Gastrocnemius medialis (tissue), 4 donors: ENCODE data around the gene GMPPA. TPM values are rescaled to one million over a fixed set of nuclear protein-coding genes. Genes with fewer than 3 reads are reported as not detected.

ENCODE experiments used
- ATAC-seq, 2 donors: fragments of 150-250 bp; one replicate each; pipeline ENCODE4 v1.9.1; 2016
- DNase-seq, 2 donors: peaks; one replicate each; pipeline ENCODE4 v3.0.0-alpha.2; 2019
- H3K27ac ChIP-seq, 4 donors: fragments of 200-600 bp; sonication (generic); 1 replicate in 1 of 4; 2 replicates in 3 of 4; pipeline ENCODE4 v1.5.1; 2016 to 2018; ENCODE audit warnings: mild to moderate bottlenecking in 2 of 4, moderate library complexity in 1 of 4
- H3K27me3 ChIP-seq, 3 donors: fragments of 200-600 bp; sonication (generic) in 2 of 3; 1 replicate in 1 of 3; 2 replicates in 2 of 3; pipeline versions ENCODE4 v1.5.1 to v1.6.0; 2016 to 2019; ENCODE audit warnings: mild to moderate bottlenecking in 1 of 3, moderate library complexity in 1 of 3
- H3K36me3 ChIP-seq, 2 donors: fragments of 200-600 bp; sonication (generic) in 1 of 2; one replicate each; pipeline ENCODE4 v1.5.1; 2017 to 2018
- H3K4me1 ChIP-seq, 2 donors: fragments of 200-600 bp; sonication (generic) in 1 of 2; one replicate each; pipeline ENCODE4 v1.5.1; 2016 to 2017; ENCODE audit warnings: mild to moderate bottlenecking in 2 of 2
- H3K4me3 ChIP-seq, 4 donors: fragments of 200-600 bp; sonication (generic) in 3 of 4; 1 replicate in 1 of 4; 2 replicates in 3 of 4; pipeline ENCODE4 v1.5.1; 2016 to 2019; ENCODE audit warnings: mild to moderate bottlenecking in 2 of 4
- H3K9me3 ChIP-seq, 3 donors: fragments of 200-600 bp; sonication (generic) in 2 of 3; 1 replicate in 1 of 3; 2 replicates in 2 of 3; pipeline ENCODE4 v1.5.1; 2016 to 2019
- CTCF ChIP-seq, 5 experiments: fragments of 450-650 bp in 3 of 5; fragments of 200-600 bp in 2 of 5; sonication (generic) in 2 of 5; IDR thresholded peaks in 4 of 5; conservative IDR thresholded peaks in 1 of 5; 1 replicate in 4 of 5; 2 replicates in 1 of 5; pipeline ENCODE4 v1.5.1; 2016 to 2019; ENCODE audit warnings: antibody characterized with exemption in 5 of 5, mild to moderate bottlenecking in 3 of 5, moderate library complexity in 3 of 5
- POLR2A ChIP-seq, 2 donors: fragments of 450-650 bp; IDR thresholded peaks; one replicate each; pipeline ENCODE4 v1.6.1; 2017; ENCODE audit warnings: antibody characterized with exemption in 2 of 2, mild to moderate bottlenecking in 2 of 2, moderate library complexity in 2 of 2
- in situ Hi-C, 4 donors: fragments of 200-750 bp; cut with MboI; loops; one replicate each; pipeline versions ENCODE4 v1.15.0 to v1.8.0; 2017; ENCODE audit warnings: low sequenced_read_pairs in 4 of 4
- intact Hi-C: fragments of 100-400 bp; cut with DNase I; formaldehyde crosslinking; loops from one replicate; pipeline ENCODE4 v1.15.1; 2023; ENCODE audit warnings: low total_unique reads
- total RNA-seq, 4 donors: library from RNA; depleted of rRNA; stranded (reverse); fragments of >200 nt; gene quantifications; one replicate each; pipeline versions ENCODE4 v1.1.0 to v1.2.3, GENCODE V29; 2016

GMPPA gene
- total RNA-seq, 4 donors from 2014 or later, result 18.0 to 25.8 (median 24.4) TPM

GRCh38 chr2:219493086-219493485 lies 5.6 kb upstream of the GMPPA start:
- intact Hi-C loops, result loop anchor here (10.0 kb wide), 1 partner anchor 328 kb away; the partner anchor contains the start of gene NHEJ1
- Histone ChIP-seq H3K36me3 (peaks cover 0 to 34% of the 10 kb centered on the region in 2 donors), H3K27me3 (no peaks in the 10 kb centered on the region), H3K27ac (peak overlapping the region in 1 of 4 donors; percentile 78), H3K4me3 (no peak overlapping the region), H3K9me3 (no peaks in the 10 kb centered on the region), H3K4me1 (peaks cover 24 to 27% of the 10 kb centered on the region in 2 donors)
- DNase-seq (no peak), ATAC-seq (no peak)
- in situ Hi-C loops, result loop anchor here in 1 of 4 donors (5.0 kb wide), 1 partner anchor 34 kb away; no protein-coding TSS in a partner anchor
- TF ChIP-seq POLR2A (IDR thresholded peaks at IDR 0.05) (no peak), CTCF (IDR thresholded peaks at IDR 0.05 in 4 of 5, conservative IDR thresholded peaks at IDR 0.05 in 1 of 5) (no peak)

- no peak for ATAC-seq
- H3K36me3 ChIP-seq, result peaks cover 0 to 18% of the 10 kb centered on the region in 2 donors
- DNase-seq, result no peak
- no peaks in the 10 kb centered on the region for H3K9me3 ChIP-seq
- peak overlapping the region; percentile 91 to 100 (median 96) for H3K27ac ChIP-seq
- intact Hi-C loops (loop anchor here (1.0 to 10.0 kb wide), 4 partner anchors 35 to 330 kb away; partner anchors contain the start of genes ANKZF1, ATG9A, NHEJ1 and STK11IP), in situ Hi-C loops (loop anchor here in 1 of 4 donors (5.0 kb wide), 1 partner anchor 32 kb away; no protein-coding TSS in a partner anchor)
- no peaks in the 10 kb centered on the region for H3K27me3 ChIP-seq
- peaks cover 35 to 39% of the 10 kb centered on the region in 2 donors for H3K4me1 ChIP-seq
- no peak overlapping the region for H3K4me3 ChIP-seq
- TF ChIP-seq POLR2A (IDR thresholded peaks at IDR 0.05) (no peak), CTCF (IDR thresholded peaks at IDR 0.05 in 4 of 5, conservative IDR thresholded peaks at IDR 0.05 in 1 of 5) (peak in 1 of 5 experiments; percentile 54)
Observed at GRCh38 chr2:219494952-219495530, 3.6 kb upstream of the GMPPA start.

- H3K27ac ChIP-seq, result peak overlapping the region; percentile 91 to 100 (median 96)
- intact Hi-C loops, result loop anchor here (1.0 to 10.0 kb wide), 4 partner anchors 35 to 331 kb away; partner anchors contain the start of genes ANKZF1, ATG9A, NHEJ1 and STK11IP
- peak; percentile 51 to 78 for DNase-seq
Observed at GRCh38 chr2:219495531-219496122, 3.1 kb upstream of the GMPPA start.

GRCh38 chr2:219496247-219496824 lies 2.4 kb upstream of the GMPPA start:
- Histone ChIP-seq H3K4me1 (peaks cover 39 to 46% of the 10 kb centered on the region in 2 donors), H3K4me3 (peak overlapping the region in 1 of 4 donors; percentile 87), H3K36me3 (peaks cover 0 to 18% of the 10 kb centered on the region in 2 donors), H3K27me3 (no peaks in the 10 kb centered on the region), H3K9me3 (no peaks in the 10 kb centered on the region), H3K27ac (peak overlapping the region; percentile 91 to 100 (median 96))
- ATAC-seq, result no peak
- DNase-seq, result no peak
- in situ Hi-C loops (no loop called here), intact Hi-C loops (loop anchor here (5.0 to 10.0 kb wide), 3 partner anchors 101 to 332 kb away; partner anchors contain the start of genes ANKZF1, ATG9A, NHEJ1 and STK11IP)
- TF ChIP-seq POLR2A (IDR thresholded peaks at IDR 0.05) (no peak), CTCF (IDR thresholded peaks at IDR 0.05 in 4 of 5, conservative IDR thresholded peaks at IDR 0.05 in 1 of 5) (no peak)

More at GRCh38 chr2:219495531-219496122, 3.1 kb upstream of the GMPPA start:
- Histone ChIP-seq H3K4me1 (peaks cover 39 to 44% of the 10 kb centered on the region in 2 donors), H3K9me3 (no peaks in the 10 kb centered on the region), H3K4me3 (no peak overlapping the region), H3K36me3 (peaks cover 0 to 16% of the 10 kb centered on the region in 2 donors), H3K27me3 (no peaks in the 10 kb centered on the region)
- peak; percentile 25 to 27 for ATAC-seq
- in situ Hi-C loops, result no loop called here
- TF ChIP-seq POLR2A (IDR thresholded peaks at IDR 0.05) (no peak), CTCF (IDR thresholded peaks at IDR 0.05 in 4 of 5, conservative IDR thresholded peaks at IDR 0.05 in 1 of 5) (peak in 4 of 5 experiments; percentile 70 to 86 (median 75))
